Activated naive CD8-positive, alpha-beta T cell treated with anti-CD3 and anti-CD28 coated beads, Interleukin-2, amount 50 U/mL, for 24 hours (primary cell): Measurements from ENCODE around the gene GPN3.
A peak's percentile ranks its signal among the peaks of the same experiment; 100 is the strongest.
"Not testable (repeated sequence)": the region's sequence is repeated elsewhere in the genome, so short reads cannot be mapped to it uniquely, and the experiment has no call there.

Experiments
- ATAC-seq: fragments of 150-1000 bp; cut with Tn5 transposase; one replicate; pipeline ENCODE4 v1.10.0; 2021
- DNase-seq: peaks from one replicate; pipeline ENCODE4 v3.0.0; 2021
- H3K27ac Mint-ChIP-seq: one replicate; pipeline ENCODE4 v1.8.0; 2021; ENCODE audit warnings: mild to moderate bottlenecking, mixed read lengths
- H3K27me3 Mint-ChIP-seq: one replicate; pipeline ENCODE4 v1.8.0; 2021; ENCODE audit warnings: mixed read lengths
- H3K36me3 Mint-ChIP-seq: one replicate; pipeline ENCODE4 v1.8.0; 2021; ENCODE audit warnings: low read depth, mixed read lengths
- H3K4me1 Mint-ChIP-seq: one replicate; pipeline ENCODE4 v1.8.0; 2021; ENCODE audit warnings: mixed read lengths
- H3K4me3 Mint-ChIP-seq: one replicate; pipeline ENCODE4 v1.8.0; 2021; ENCODE audit warnings: mild to moderate bottlenecking, moderate library complexity, mixed read lengths
- H3K9me3 Mint-ChIP-seq: one replicate; pipeline ENCODE4 v1.8.0; 2021; ENCODE audit warnings: mixed read lengths

The GPN3 gene

DNA sequence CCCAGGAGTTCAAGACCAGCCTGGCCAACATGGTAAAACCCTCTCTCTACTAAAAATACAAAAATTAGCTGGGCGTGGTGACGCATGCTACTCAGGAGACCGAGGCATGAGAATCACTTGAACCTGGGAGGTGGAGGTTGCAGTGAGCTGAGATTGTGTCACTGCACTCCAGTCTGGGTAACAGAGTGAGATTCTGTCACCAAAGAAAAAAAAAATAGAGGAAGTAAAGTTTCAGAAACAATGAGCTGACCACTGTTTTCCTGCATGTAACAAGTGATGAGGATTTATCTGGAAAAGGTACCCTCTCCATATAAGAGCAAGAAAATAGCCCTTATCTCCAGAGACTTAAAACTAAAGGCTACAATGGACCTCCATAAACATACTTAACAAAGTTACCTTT is 50.9 kb downstream of the GPN3 start:
- DNase-seq, H3K27ac Mint-ChIP-seq, H3K4me1 Mint-ChIP-seq, ATAC-seq, H3K9me3 Mint-ChIP-seq, H3K36me3 Mint-ChIP-seq, H3K4me3 Mint-ChIP-seq, H3K27me3 Mint-ChIP-seq: not testable (repeated sequence)

GRCh38 chr12:110410086-110410485 is 58.0 kb downstream of the GPN3 start:
- H3K4me3 Mint-ChIP-seq, DNase-seq, H3K9me3 Mint-ChIP-seq, H3K27me3 Mint-ChIP-seq, H3K27ac Mint-ChIP-seq, H3K4me1 Mint-ChIP-seq, H3K36me3 Mint-ChIP-seq, ATAC-seq: not testable (repeated sequence)

DNA sequence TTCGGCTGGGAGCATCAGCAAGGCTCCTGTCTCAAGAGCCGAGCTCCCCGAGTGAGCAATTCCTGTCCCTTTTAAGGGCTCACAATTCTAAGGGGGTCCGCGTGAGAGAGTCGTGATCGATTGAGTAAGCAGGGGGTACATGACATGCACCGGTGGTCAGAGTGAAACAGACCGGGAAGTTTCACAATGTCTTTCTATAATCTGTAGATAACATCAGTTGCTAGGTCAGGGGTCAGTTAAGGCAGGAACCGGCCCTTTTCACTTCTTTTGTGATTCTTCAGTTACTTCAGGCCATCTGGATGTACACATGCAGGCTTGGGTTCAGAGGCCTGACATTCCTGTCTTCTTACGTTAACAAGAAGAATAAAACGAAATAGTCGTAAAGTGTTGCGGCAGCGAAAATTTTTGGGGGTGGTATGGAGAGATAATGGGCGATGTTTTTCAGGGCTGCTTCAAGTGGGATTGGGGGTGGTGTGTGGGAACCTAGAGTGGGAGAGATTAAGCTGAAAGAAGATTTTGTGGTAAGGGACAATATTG is 62.9 kb downstream of the GPN3 start:
- Mint-ChIP-seq H3K36me3 (peaks cover 18% of the 10 kb centered on the region), H3K4me1 (peaks cover 27% of the 10 kb centered on the region)
- not testable (repeated sequence) for H3K4me3 Mint-ChIP-seq, ATAC-seq, H3K27me3 Mint-ChIP-seq, H3K27ac Mint-ChIP-seq, H3K9me3 Mint-ChIP-seq, DNase-seq

- peak; percentile 81 for DNase-seq
- peak; percentile 57 for ATAC-seq
- H3K4me3 Mint-ChIP-seq, result peak overlapping the region; percentile 98
- no peaks in the 10 kb centered on the region for H3K27me3 Mint-ChIP-seq
- peaks cover 31% of the 10 kb centered on the region for H3K4me1 Mint-ChIP-seq
- H3K27ac Mint-ChIP-seq, result no peak overlapping the region
- H3K9me3 Mint-ChIP-seq, result no peaks in the 10 kb centered on the region
- peaks cover 24% of the 10 kb centered on the region for H3K36me3 Mint-ChIP-seq
Measured at GRCh38 chr12:110403976-110404682, 63.9 kb downstream of the GPN3 start.

DNA sequence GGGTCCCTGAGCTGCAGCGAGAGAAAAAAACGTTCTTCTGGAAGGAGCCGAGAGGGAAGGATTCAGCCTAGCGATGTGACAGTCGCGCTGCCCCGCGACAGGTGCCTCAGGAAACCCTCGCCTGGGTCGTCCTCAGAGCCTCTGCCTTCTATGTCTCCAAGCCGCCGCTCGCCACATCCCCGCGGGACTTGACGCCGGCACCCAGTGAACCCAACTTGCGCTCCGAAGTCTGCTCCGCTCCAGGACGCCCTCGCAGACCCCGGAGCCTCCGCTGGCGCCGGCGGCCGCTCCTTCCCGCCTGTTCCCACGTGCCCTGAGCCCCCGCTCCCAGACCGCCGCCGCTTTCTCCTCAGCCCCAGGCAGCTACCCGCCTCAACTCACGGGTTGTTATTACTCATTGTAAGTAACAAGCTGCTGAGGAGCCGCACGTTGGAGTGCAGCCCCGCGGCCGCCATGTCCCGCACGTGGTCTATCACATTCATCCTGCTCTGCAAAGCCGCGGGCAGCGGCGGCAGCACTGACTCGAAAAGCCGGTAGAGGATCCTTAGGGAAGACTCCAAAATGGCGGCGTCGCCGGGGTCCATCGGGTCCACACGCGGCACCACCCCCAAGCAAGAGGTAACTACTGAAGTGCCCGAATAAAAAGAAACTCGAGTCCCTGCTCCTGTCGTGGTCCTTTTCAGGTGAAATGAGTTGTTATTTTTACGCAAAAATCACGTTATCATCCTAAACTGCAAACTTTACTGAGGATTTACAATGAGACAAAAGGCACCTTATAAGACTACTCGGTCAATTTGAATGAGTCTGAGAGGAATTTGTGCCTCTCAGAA is 64.7 kb downstream of the GPN3 start, which contains the start of gene ANAPC7:
Gene ANAPC7, minus strand, starts transcription at position 563 of the 830 bp plus-strand sequence. Its CDS starts 81 bp downstream, at position 482.
- H3K4me1 Mint-ChIP-seq, result peaks cover 31% of the 10 kb centered on the region
- H3K36me3 Mint-ChIP-seq, result peaks cover 24% of the 10 kb centered on the region
- H3K4me3 Mint-ChIP-seq, result peak within 1 kb of the TSS; percentile 98
- no peaks in the 10 kb centered on the region for H3K9me3 Mint-ChIP-seq
- ATAC-seq (peak; percentile 80), DNase-seq (peak; percentile 88)
- no peak within 1 kb of the TSS for H3K27ac Mint-ChIP-seq
- H3K27me3 Mint-ChIP-seq, result no peaks in the 10 kb centered on the region
